ENCODE data around the gene LIG3.

GRCh38 chr17:35051579-35052240, 71.4 kb downstream of the LIG3 start:
- no peak for TF ChIP-seq CTCF (IDR thresholded peaks at IDR 0.05)
- no peak for TF ChIP-seq EP300 (IDR thresholded peaks at IDR 0.05)
- TF ChIP-seq POLR2AphosphoS5 (IDR thresholded peaks at IDR 0.05) = no peak
